ENCODE measurements around the gene OR10R2.

- TF ChIP-seq, protein P1, sequence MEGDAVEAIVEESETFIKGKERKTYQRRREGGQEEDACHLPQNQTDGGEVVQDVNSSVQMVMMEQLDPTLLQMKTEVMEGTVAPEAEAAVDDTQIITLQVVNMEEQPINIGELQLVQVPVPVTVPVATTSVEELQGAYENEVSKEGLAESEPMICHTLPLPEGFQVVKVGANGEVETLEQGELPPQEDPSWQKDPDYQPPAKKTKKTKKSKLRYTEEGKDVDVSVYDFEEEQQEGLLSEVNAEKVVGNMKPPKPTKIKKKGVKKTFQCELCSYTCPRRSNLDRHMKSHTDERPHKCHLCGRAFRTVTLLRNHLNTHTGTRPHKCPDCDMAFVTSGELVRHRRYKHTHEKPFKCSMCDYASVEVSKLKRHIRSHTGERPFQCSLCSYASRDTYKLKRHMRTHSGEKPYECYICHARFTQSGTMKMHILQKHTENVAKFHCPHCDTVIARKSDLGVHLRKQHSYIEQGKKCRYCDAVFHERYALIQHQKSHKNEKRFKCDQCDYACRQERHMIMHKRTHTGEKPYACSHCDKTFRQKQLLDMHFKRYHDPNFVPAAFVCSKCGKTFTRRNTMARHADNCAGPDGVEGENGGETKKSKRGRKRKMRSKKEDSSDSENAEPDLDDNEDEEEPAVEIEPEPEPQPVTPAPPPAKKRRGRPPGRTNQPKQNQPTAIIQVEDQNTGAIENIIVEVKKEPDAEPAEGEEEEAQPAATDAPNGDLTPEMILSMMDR (IDR thresholded peaks at IDR 0.05): no peak
- TF ChIP-seq POLR2AphosphoS5 (IDR thresholded peaks at IDR 0.05): no peak
Observed at GRCh38 chr1:158434741-158435140, 37.3 kb upstream of the OR10R2 start.
